SHP77 treated with DMSO at 0.1 percent for 48 hours (cell line): ENCODE data around the gene CLCN3.
"Not testable (repeated sequence)": the region's sequence is repeated elsewhere in the genome, so short reads cannot be mapped to it uniquely, and the experiment has no call there.

Experiments used
- DNase-seq: peaks from one replicate; lab custom pipeline; 2025; lab: John Stamatoyannopoulos, UW

Gene CLCN3

GRCh38 chr4:169619958-169620879 is at the start of gene CLCN3:
TSS of gene CLCN3 (plus strand) at chr4:169620578. CDS start at chr4:169635929, 15,351 bp downstream.
- DNase-seq, result peak; percentile 93

- not testable (repeated sequence) for DNase-seq
Measured at GRCh38 chr4:169571012-169571411, 49.4 kb upstream of the CLCN3 start.

- no peak for DNase-seq
Measured at GRCh38 chr4:169571435-169571834, 48.9 kb upstream of the CLCN3 start.

- no peak for DNase-seq
Measured at GRCh38 chr4:169573889-169574288, 46.5 kb upstream of the CLCN3 start.

- no peak for DNase-seq
Measured at GRCh38 chr4:169582203-169582602, 38.2 kb upstream of the CLCN3 start.

GRCh38 chr4:169582706-169583105 is 37.7 kb upstream of the CLCN3 start:
- no peak for DNase-seq

- DNase-seq, result no peak
Measured at GRCh38 chr4:169583563-169583962, 36.8 kb upstream of the CLCN3 start.

- DNase-seq, result no peak
Measured at GRCh38 chr4:169593050-169593560, 27.3 kb upstream of the CLCN3 start.

GRCh38 chr4:169594560-169595195 is 25.7 kb upstream of the CLCN3 start:
- no peak for DNase-seq

GRCh38 chr4:169601016-169601771 is 19.2 kb upstream of the CLCN3 start:
- no peak for DNase-seq

- no peak for DNase-seq
Measured at GRCh38 chr4:169603312-169603711, 17.1 kb upstream of the CLCN3 start.

- no peak for DNase-seq
Measured at GRCh38 chr4:169604131-169604900, 16.1 kb upstream of the CLCN3 start.

GRCh38 chr4:169604903-169605331 is 15.5 kb upstream of the CLCN3 start:
- DNase-seq, result no peak

GRCh38 chr4:169611157-169611556 is 9.2 kb upstream of the CLCN3 start:
- no peak for DNase-seq

- DNase-seq, result peak; percentile 63
Measured at GRCh38 chr4:169611991-169612870, 8.1 kb upstream of the CLCN3 start, which contains the start of gene NEK1. TSS of gene NEK1 (minus strand) at chr4:169612583. CDS start at chr4:169602630, 9,953 bp downstream.

GRCh38 chr4:169612871-169613859 is 7.2 kb upstream of the CLCN3 start:
- DNase-seq, result peak; percentile 78

GRCh38 chr4:169615467-169616106 is 4.8 kb upstream of the CLCN3 start:
- DNase-seq, result no peak

GRCh38 chr4:169616846-169617245 is 3.5 kb upstream of the CLCN3 start:
- DNase-seq, result no peak

- no peak for DNase-seq
Measured at GRCh38 chr4:169617306-169617705, 3.1 kb upstream of the CLCN3 start.
